Stimulated activated CD8-positive, alpha-beta memory T cell treated with anti-CD3 and anti-CD28 coated beads, Interleukin-2, amount 100 ng/mL, for 1 hour (primary cell): Measurements from ENCODE around the gene DERA.
"Not testable (repeated sequence)": the region's sequence is repeated elsewhere in the genome, so short reads cannot be mapped to it uniquely, and the experiment has no call there.

ENCODE experiments used
- DNase-seq, 2 donors: peaks; one replicate each; pipeline ENCODE4 v3.0.0-alpha.2; 2020; ENCODE audit warnings: low read depth in 2 of 2

DERA gene

DNA sequence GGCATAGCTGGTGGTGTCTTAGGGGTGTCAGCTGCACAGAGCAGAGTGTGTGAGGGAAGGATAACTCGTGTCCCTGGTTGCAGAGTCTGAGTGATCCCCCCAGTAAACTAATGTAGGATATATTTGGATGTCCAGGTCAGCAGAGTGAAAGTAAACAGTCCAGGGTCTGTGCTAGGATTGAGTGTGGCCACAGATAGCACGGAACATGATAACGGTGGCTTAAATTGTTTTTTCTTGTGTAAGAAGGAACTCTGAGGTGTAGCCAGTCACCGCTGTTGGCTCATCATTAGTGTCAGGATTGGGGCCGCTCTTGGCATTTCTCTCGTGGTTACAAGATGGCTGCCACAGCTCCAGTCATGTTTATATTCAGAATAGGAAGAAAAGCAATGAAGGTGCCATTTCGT is 97.3 kb downstream of the DERA start:
- DNase-seq = no peak

DNA sequence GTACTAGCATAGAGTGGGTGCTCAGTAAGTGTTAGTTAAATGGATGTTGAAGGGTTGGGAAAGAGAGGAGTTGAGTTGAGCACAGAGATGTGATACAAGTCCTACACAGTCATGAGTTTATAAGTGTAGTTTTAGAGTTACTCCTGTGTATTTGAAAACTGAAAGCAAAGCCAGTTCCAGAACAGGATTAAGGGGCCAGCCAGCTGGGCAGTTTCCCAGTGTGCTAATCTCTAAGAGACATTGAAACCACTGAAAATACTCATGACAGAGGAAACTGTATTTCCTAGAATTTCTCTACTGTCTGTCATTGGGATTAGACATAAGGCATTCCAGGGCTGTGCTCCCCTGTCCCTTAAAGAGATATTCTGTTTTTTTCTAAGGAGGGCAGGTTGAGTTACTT is 101.0 kb downstream of the DERA start:
- no peak for DNase-seq

DNA sequence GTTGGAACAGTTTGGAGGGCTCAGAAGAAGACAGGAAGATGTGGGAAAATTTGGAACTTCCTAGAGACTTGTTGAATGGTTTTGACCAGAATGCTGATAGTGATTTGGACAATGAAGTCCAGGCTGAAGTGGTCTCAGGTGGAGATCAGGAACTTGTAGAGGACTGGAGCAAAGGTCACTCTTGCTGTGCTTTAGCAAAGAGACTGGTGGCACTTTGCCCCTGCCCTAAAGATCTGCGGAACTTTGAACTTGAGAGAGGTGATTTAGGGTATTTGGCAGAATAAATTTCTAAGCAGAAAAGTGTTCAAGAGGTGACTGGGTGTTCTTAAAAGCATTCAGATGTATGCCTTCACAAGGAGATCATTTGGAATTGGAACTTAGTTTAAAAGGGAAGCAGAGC is 102.6 kb downstream of the DERA start:
- not testable (repeated sequence) for DNase-seq

DNA sequence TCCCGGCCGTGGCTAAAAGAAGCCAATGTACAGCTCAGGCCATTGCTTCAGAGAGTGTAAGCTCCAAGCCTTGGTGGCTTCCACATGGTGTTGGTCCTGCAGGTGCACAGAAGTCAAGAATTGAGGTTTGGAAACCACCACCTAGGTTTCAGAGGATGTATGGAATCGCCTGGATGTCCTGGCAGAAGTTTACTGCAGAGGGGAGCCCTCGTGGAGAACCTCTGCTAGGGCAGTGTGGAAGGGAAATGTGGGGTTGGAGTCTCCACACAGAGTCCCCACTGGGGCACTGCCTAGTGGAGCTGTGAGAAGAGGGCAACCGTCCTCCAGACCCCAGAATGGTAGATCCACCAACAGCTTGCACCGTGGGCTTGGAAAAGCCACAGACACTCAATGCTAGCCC is 103.3 kb downstream of the DERA start:
- not testable (repeated sequence) for DNase-seq

DNA sequence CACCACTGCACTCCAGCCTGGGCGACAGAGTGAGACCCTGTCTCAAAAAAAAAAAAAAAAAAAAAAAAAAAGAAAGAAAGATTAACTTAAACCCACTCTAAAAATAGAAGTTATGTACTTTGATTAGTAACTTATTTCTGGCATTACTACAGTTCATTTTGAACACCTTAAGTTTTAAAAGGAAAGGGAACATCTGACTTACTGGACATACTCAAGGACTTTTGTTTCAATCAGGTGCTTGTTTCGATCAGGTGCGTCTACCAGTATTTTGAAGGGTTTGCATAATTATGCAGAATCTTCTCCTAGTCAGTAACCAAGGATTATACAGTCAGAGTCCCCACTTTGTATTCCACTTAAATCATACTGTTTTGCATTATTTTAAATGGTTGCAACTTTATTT is 105.6 kb downstream of the DERA start:
- no peak for DNase-seq

DNA sequence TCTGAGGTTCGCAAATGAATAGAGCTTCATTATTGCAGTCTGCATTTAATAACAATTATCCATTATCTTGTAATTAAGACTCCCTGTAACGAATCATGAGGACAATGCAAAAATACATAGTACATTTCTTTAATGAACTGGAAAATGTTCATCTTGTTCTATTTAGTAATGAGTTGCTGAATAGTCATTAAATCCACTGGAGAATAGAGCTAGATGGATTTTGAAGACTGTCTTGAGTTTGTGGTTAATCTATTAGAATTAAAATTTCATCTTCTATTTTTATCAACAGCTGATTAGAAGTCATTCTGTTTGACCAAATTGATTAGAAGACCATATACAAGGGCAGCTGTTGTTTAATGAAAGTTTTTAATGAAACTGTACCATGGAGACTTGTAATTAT is 107.2 kb downstream of the DERA start:
- no peak for DNase-seq

DNA sequence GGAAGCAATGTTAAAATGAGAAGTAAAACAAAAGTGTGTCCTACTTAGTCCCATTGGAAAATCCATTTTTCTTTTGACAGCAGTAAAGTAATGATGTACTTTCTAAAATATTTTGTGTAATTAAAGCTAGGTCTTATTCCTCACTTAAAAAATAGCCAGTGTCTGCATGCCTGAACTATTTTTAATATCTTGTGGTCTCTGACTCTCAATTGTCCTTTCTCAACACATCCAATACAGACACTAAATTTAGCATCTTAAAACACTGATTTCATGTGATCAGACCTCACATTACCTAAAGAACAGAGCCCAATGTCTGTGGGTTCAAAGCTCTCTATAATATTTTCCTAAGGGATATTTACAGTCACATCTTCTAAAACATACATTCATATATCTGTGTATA is 108.0 kb downstream of the DERA start:
- no peak for DNase-seq

DNA sequence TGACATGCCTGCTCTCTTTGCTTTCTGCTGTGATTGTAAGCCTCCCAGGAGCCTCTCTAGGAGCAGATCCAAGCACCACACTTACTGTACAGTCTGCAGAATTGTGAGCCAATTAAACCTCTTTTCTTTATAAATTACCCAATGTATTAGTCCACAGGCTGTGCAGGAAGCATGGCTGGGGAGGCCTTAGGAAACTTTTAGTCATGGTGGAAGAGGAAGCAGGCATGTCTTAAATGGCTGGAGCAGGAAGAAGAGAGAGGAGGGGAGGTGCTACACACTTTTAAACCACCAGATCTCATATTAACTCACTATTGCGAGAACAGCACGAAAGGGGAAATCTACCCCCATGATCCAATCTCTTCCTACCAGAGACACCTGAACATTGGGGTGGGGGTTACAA is 108.9 kb downstream of the DERA start:
- DNase-seq = no peak

DNA sequence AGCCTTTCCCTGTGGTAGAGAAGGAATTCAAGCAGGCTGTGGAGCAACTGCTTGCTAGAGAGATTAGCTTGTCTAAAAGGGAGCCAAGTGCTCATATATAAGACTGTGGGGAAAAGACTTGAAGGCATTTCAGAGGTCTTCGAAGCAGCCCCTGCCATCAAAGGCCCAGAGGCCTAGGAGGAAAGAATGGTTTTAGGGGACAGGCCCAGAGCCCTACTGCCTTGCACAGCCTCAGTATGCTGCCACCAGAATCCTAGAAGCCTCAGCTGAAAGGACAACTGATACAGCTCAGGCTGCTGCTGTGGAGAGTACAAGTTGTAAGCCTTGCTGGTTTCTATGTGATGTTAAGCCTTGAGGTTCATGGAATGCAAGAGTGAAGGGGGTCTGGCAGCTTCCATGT is 109.9 kb downstream of the DERA start:
- no peak for DNase-seq

DNA sequence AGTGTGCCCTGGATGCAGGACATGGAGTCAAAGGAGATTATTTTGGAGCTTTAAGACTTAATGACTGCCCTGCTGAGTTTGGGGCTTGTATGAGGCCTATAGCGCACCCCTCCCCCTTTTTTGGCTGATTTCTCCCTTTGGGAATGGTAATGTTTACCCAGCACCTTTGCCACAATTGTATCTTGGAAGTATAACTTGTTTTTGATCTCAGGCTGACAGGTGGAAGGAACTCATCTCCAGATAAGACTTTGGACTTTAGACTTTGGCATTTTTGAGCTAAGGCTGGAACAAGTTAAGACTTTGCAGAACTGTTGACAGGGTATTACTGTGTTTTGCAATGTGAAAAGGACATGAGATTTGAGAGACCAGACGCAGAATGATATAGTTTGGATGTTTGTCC is 110.5 kb downstream of the DERA start:
- DNase-seq = no peak

DNA sequence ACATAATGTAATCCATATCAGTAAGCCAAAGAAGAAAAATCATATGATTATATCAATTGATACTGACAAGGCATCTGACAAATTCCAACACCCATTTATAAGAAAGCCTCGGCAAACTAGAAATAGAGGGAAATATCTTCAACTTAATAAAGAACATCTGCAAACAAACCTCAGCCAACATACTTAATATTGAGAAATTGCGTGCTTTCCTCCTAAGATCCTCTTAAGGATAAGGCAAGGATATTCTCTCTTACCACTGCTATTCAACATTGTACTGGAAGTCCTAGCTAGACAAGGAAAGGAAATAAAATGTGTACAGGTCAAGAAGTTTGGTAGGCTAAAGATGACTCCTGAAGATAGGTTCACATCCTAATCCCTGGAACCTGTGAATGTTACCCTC is 115.9 kb downstream of the DERA start:
- DNase-seq = no peak

DNA sequence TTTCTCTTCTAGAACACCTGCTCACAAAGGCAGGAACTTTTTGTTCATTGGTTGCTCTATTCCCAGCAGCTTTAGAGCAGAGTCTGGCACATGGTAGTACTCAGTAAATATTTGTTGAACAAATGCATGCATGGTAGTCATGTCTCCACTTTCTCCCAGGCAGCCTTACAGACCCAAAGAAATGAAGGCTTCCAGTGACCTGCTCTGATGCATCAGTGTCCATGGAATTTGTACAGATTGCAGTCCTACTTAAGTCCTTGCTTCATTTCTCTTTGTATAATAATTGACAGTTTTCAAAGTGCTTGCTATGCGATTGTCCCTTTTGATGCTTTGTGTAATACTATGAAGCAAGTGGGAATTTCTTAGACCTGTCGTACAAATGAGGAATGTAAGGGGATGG is 119.6 kb downstream of the DERA start:
- DNase-seq = no peak

DNA sequence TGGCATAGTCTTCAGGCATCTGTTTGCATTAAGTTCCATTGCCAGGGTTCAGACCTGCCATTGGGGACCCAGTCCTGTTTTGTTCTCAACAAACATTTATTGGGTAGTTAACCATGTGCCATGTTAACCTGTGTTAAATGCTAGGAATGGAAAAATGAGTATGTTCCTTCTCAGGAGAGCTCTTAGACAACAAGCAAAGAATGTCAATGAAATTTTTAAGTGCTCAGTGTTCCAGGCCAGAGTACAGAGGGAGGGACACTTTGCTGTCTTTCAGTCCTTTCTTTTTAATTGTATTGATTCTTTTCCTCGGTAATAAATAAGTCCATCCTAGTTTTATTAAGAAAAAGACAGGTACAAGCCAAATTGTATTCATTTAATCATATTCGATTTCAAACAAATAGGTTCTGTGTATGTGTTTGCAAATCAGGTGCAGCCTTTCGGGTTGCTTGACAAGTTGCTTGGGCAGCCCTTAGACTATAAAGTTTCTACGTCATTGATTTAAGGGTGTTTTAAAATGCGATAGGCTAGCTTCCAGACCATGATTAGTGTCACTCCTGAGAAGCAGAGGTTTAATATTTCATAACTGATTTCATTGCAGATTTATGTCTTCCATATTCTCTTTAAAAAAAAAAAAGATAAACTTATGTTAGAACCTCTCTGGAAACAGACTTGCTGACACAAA is 123.1 kb downstream of the DERA start:
- no peak for DNase-seq

DNA sequence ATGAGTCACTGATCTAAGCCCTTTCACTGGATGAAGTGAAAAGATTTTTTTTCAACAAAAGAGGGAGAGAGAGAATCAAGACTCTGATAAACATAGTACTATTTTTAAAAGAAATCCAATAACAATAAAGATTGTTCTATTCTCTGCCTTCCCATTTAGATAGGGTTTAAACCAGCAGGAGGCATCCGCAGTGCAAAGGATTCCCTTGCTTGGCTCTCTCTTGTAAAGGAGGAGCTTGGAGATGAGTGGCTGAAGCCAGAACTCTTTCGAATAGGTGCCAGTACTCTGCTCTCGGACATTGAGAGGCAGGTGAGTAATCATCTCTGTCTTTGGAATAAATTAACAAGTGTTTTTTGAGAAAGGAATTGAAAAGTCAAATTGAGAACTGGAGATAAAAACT is 124.9 kb downstream of the DERA start:
- DNase-seq = no peak

DNA sequence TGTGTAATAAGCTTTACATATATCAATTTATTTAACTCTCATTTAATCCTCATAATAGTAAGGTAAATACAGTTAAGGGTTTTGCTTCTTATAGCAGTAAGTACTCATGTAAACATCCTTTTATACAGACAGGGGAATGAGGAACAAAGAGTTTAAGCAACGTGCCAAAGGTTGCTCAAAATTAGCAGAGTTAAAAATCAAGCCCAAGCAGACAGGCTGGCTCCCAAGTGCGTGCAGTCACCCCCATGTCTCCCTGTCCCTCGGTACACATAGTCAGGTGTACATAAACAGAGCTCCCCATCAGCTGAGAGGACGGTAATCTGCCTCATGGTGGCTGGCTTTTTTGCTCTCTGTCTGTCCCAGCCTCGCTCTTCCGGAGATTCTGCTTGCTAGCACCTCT is 126.4 kb downstream of the DERA start:
- DNase-seq = no peak

DNA sequence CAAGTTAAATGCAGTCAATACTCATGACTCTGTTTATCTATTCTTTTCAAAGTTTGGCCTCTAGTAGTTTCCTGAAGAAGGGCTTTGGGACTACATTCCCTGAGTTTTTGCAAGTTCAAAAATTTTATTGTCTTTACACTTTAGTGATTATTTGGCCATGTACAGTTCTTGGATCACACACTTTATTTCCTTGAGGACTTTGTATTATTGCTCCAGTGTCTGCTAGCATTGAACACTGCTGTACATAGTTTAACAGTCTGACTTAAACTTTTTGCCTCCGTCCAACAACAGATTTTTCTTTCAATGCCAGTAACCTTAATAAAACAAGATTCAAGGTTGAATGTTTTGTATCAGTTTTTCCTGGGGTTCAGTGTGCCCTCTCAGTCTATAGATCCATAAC is 132.3 kb downstream of the DERA start:
- no peak for DNase-seq

DNA sequence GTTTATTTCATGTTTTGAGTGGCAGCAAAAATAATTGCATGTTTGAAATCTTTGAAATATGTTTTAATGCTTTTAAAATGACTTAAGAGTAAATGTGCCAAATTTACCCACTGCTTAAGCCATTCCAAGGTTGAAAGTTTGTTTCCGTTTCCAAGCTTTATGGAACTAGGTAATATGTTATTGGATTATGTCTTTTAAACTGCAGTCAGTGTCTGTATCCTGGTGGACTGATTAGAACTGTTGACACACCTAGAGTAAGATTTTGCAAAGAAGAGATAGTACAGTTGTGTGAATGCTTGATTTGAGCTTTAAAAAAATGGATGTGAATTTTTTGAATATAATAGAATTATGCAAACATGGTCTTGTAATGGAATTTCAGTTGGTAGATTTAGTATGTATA is 135.1 kb downstream of the DERA start:
- no peak for DNase-seq

DNA sequence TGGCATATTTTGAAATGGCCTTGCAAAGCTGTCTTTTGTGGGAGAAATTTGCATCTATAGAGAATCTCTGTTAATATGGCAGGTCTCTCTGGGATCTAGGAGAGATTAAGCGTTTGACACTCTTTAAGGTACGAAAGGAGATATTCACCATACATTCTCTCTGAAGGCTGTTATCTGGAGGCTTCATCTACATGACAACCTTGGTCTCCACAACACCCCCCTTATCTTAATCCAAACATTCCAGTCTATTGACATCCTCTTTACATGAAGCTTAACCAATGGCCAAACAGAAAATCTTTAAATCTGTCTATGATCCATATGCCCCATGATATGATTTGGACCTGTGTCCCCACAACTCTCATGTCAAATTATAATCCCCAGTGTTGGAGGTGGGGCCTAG is 137.4 kb downstream of the DERA start:
- DNase-seq = no peak

DNA sequence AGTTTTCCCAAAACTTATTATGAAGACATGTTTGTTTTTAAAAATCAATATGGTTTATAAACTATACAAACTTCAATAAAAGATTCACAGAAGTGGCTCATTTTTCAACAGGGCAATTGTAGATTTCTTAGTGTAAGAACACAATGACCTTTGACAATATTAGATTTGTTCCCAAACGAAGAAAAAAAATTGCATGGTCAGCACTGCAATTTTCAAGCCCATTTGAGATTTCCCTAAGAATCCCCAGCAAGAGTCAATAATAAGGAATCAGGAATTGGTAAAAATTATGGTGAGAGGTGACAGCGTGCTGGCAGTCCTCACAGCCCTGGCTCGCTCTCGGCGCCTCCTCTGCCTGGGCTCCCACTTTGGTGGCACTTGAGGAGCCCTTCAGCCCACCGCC is 145.8 kb downstream of the DERA start:
- no peak for DNase-seq

DNA sequence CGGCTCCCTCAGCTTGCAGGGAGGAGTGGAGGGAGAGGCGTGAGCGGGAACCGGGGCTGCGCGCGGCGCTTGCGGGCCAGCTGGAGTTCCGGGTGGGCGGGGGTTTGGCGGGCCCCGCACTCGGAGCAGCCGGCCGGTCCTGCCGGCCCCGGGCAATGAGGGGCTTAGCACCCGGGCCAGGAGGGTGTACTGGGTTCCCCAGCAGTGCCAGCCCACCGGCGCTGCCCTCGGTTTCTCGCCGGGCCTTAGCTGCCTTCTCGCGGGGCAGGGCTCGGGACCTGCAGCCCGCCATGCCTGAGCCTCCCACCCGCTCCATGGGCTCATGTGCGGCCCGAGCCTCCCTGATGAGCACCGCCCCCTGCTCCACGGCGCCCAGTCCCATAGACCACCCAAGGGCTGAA is 146.2 kb downstream of the DERA start:
- not testable (repeated sequence) for DNase-seq

DNA sequence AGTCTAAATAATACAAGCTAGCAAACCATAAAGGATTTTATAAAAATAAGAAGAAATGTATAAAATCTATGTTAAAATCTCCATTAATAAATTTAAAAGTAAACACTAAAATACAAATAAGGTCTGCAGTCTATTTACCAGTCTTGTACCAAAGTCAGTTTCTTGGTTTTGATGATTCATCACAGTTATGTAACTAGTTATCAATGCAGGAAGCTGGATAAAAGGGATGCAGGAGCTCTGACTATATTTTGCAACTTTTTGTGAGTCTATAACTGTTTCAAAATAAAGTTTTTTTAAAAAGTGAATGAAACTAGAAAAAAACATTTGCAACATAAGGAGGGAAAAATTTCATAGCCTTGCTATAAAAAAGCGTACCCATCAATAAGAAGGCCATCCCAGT is 151.5 kb downstream of the DERA start:
- DNase-seq = no peak

DNA sequence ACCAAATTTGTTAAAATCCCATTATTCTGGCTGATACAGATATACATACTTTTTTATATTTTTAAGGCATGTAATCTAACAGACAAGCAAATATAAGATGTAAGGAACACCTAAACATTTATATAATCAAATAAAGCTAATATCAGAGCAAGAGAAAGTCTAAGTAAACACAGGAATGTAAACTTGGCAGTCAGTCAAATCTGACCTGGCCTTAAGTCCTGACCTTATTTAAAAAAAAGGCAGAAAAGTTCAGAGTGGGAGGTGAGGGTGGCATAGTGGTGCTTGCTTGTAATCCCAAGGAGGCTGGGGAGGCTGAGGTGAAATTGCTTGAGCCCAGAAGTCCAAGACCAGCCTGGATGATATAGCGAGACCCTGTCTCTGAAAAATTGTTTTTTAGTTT is 152.6 kb downstream of the DERA start:
- no peak for DNase-seq

DNA sequence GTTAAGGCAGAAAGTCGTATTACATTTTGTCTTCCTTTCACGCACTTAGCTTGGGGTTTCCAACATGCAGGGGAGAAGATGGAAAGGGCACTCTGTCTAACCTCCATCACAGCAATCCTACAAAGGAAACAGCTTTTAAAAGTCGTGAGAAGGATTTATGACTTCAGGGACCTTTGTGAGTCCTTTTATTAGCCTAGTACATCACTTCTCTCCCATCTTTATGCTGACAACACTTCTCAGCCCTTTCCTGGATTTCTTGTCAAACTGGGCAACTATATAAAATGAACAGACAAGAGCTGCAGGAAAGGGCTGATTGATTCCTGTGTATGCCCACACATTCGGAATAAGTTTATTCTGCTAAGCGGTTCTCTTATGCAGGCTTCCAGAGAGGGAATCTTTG is 159.0 kb downstream of the DERA start:
- DNase-seq = no peak

DNA sequence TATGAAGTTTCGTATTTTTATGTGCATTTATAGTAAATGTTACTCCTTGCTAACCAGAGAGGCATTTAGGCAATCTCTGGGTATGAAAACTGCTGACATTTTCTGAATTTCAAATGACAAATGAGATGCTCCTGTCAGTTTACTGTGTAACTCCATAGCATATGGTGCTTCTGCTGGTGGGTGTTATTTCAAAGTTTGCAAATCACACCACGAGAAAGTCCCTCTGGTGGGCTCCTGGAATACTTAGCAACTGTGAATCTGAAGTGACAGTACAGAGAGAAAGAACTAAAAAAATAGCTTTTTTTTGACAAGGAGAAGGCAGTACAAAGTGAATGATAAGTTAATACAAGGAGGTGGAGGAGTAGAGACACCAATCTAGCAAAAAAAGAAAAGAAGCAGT is 161.5 kb downstream of the DERA start:
- no peak for DNase-seq

DNA sequence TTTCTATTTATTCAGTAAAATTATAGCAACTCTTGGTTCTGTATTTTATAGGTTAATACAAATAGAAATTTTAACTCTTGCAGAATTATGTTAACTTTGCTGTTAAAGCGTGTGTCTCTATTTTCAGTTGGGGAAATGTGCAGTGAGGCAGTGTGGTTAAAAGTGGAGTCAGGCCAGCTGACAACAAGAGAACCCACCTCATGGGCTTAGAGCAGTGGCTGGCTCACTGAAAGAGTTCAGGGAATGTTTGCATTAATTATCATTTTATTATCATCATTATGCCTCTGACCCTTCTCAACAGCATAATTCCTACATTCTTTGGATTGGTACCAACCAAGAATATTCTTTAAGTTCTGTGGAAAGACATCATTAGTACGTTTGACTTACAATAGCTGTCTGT is 163.8 kb downstream of the DERA start:
- DNase-seq = no peak
